ENCODE data around the gene ERGIC1. TPM values are rescaled to one million over a fixed set of nuclear protein-coding genes. Genes with fewer than 3 reads are reported as not detected.

The ERGIC1 gene
- total and polyA plus RNA-seq, 10 of the 15 experiments (the other 5 are each of a cell fraction or from before 2014, with no cell fraction given): 8.8 to 104 (median 76.3) TPM

DNA sequence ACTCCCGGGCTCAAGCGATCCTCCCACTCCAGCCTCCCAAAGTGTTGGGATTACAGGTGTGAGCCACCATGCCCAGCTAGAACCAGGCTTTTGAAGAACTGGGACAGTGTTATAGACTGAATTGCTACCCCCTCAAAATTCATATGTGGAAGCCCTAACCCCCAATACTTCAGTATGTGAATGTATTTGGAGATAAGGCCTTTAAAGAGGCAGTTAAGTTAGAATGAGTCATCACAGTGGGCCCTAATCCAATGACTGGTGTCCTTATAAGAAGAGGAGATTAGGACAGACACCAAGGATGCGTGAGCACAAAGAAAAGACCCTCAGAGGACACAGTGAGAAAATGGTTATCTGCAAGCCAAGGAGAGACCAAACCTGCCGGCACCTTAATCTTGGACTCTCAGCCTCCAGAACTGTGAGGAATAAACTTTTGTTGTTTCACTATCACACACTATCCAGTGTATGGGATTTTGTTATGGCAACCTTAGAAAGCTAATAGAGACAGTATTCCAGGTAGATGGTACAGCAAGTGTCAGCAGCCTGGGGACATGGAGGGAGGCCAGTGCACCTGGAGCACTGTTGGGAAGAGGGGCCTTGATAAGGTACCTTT is 31.4 kb upstream of the ERGIC1 start:
- CTCF ChIA-PET: interaction anchor here (1.2 kb wide), 1 partner anchor 31 kb away, joined by 3 read pairs; no protein-coding TSS in a partner anchor
- H2AFZ ChIP-seq (ENCODE audit: control insufficient read depth, low read depth, low read length): no peak overlapping the region

More for the DNA sequence above, 31.4 kb upstream of the ERGIC1 start:
- ATAC-seq (no peak), FAIRE-seq (no peak), DNase-seq (ENCODE audit: low read depth, low spot score) (no peak)
- Histone ChIP-seq H3K9ac (ENCODE audit: control insufficient read depth, insufficient read depth, low read length) (no peak overlapping the region), H3K36me3 (ENCODE audit: control insufficient read depth in 2 of 2, insufficient read depth in 2 of 2, low read length in 1 of 2) (no peaks in the 10 kb centered on the region), H3K79me2 (ENCODE audit: control insufficient read depth, insufficient read depth, low read length) (no peaks in the 10 kb centered on the region), H3K4me1 (ENCODE audit: control insufficient read depth, insufficient read depth, low read length) (peaks cover 11% of the 10 kb centered on the region), H3K4me2 (ENCODE audit: control insufficient read depth, insufficient read depth) (no peak overlapping the region), H3K27ac (ENCODE audit: control insufficient read depth, insufficient read depth) (no peak overlapping the region), H4K20me1 (ENCODE audit: control insufficient read depth, insufficient read depth) (no peaks in the 10 kb centered on the region), H3K27me3 (replicated peaks in 1 of 2; ENCODE audit: control insufficient read depth in 2 of 2, insufficient read depth in 2 of 2, low read length in 1 of 2) (no peaks in the 10 kb centered on the region), H3K4me3 (no peak overlapping the region), H3K9me3 (replicated peaks; ENCODE audit: control insufficient read depth, insufficient read depth, low read length) (no peaks in the 10 kb centered on the region)
- no TSS peak for BruUV-seq (replicated peaks)
- WGBS (ENCODE audit: insufficient coverage, insufficient replicate concordance, low lambda C conversion rate, missing lambda C conversion rate): 93% methylated on average over 4 of the region's 4 CpGs
- SMC1A ChIA-PET (ENCODE audit: uncharacterized antibody, unreplicated experiment): no interaction called here
- TF ChIP-seq RB1 (IDR thresholded peaks at IDR 0.05; ENCODE audit: borderline replicate concordance): no peak
- no peak for TF ChIP-seq NR2F1 (conservative IDR thresholded peaks at IDR 0.05)
- no peak for TF ChIP-seq RELA (IDR thresholded peaks at IDR 0.05; ENCODE audit: borderline replicate concordance, partially characterized antibody)
- TF ChIP-seq, protein P1, sequence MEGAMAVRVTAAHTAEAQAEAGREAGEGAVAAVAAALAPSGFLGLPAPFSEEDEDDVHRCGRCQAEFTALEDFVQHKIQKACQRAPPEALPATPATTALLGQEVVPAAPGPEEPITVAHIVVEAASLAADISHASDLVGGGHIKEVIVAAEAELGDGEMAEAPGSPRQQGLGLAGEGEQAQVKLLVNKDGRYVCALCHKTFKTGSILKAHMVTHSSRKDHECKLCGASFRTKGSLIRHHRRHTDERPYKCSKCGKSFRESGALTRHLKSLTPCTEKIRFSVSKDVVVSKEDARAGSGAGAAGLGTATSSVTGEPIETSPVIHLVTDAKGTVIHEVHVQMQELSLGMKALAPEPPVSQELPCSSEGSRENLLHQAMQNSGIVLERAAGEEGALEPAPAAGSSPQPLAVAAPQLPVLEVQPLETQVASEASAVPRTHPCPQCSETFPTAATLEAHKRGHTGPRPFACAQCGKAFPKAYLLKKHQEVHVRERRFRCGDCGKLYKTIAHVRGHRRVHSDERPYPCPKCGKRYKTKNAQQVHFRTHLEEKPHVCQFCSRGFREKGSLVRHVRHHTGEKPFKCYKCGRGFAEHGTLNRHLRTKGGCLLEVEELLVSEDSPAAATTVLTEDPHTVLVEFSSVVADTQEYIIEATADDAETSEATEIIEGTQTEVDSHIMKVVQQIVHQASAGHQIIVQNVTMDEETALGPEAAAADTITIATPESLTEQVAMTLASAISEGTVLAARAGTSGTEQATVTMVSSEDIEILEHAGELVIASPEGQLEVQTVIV (IDR thresholded peaks at IDR 0.05; ENCODE audit: borderline replicate concordance, partially characterized antibody): no peak
- no peak for TF ChIP-seq KLF5 (IDR thresholded peaks at IDR 0.05; ENCODE audit: partially characterized antibody)
- no peak for TF ChIP-seq SPI1 (IDR thresholded peaks at IDR 0.05; ENCODE audit: borderline replicate concordance, insufficient read depth, low read depth, low read length)
- no peak for TF ChIP-seq GABPA (IDR thresholded peaks at IDR 0.05; ENCODE audit: low read depth)
- TF ChIP-seq SREBF1 (IDR thresholded peaks at IDR 0.05; ENCODE audit: low read length): no peak
- no peak for TF ChIP-seq MEF2A (IDR thresholded peaks at IDR 0.05; ENCODE audit: insufficient read depth, low read depth, low read length)
- TF ChIP-seq NFXL1 (IDR thresholded peaks at IDR 0.05; ENCODE audit: borderline replicate concordance): no peak
- RAD21 ChIA-PET (ENCODE audit: unreplicated experiment): no interaction called here
- intact Hi-C loops (cut with micrococcal nuclease; ENCODE audit: unreplicated experiment): no loop called here
- in situ Hi-C loops (cut with MboI): no loop called here
- POLR2A ChIA-PET: no interaction called here
